WTC11 (cell line): ENCODE data around the gene TNC. TPM values are rescaled to one million over a fixed set of nuclear protein-coding genes. Genes with fewer than 3 reads are reported as not detected.

Source experiments
- ATAC-seq: fragments of 200-7000 bp; cut with Tn5 transposase; 2 replicates; pipeline ENCODE4 v1.10.0; 2021; ENCODE audit warnings: mild to moderate bottlenecking, moderate library complexity
- CTCF ChIA-PET: fragments of 300-600 bp; sonication (Branson Sonifier 250); formaldehyde crosslinking; loops from one replicate; lab custom pipeline; 2021; ENCODE audit warnings: antibody characterized with exemption; lab: Charles Lee
- POLR2A ChIA-PET: fragments of 350-600 bp; sonication (Branson Sonifier 250); formaldehyde crosslinking; loops from one replicate; lab custom pipeline; 2021; ENCODE audit warnings: antibody characterized with exemption; lab: Charles Lee
- DNase-seq: peaks from one replicate; pipeline ENCODE4 v3.0.0; 2021; ENCODE audit warnings: low spot score
- H3K27ac Mint-ChIP-seq: 2 replicates; pipeline ENCODE4 v1.8.0; 2021; ENCODE audit warnings: mixed read lengths
- H3K27me3 Mint-ChIP-seq: 2 replicates; pipeline ENCODE4 v1.8.0; 2021; ENCODE audit warnings: low read depth, mild to moderate bottlenecking, moderate library complexity, mixed read lengths
- H3K36me3 Mint-ChIP-seq: 2 replicates; pipeline ENCODE4 v1.8.0; 2021; ENCODE audit warnings: mixed read lengths
- H3K4me1 Mint-ChIP-seq: 2 replicates; pipeline ENCODE4 v1.8.0; 2022; ENCODE audit warnings: mixed read lengths
- H3K4me3 Mint-ChIP-seq: 2 replicates; pipeline ENCODE4 v1.8.0; 2021; ENCODE audit warnings: mild to moderate bottlenecking, moderate library complexity, mixed read lengths
- H3K9me3 Mint-ChIP-seq: 2 replicates; pipeline ENCODE4 v1.8.0; 2021; ENCODE audit warnings: mixed read lengths
- ARID4B ChIP-seq: sonication (generic); formaldehyde crosslinking; IDR thresholded peaks from 2 replicates; pipeline ENCODE4 v1.8.0; 2023; ENCODE audit warnings: missing genetic modification reagents, mild to moderate bottlenecking, borderline replicate concordance
- ATF1 ChIP-seq: sonication (generic); formaldehyde crosslinking; IDR thresholded peaks from 2 replicates; pipeline ENCODE4 v1.8.1; 2023; ENCODE audit warnings: mild to moderate bottlenecking, moderate library complexity, missing genetic modification reagents
- ATF2 ChIP-seq: sonication (generic); formaldehyde crosslinking; IDR thresholded peaks from 2 replicates; pipeline ENCODE4 v1.8.1; 2022; ENCODE audit warnings: low read depth, missing genetic modification reagents, borderline replicate concordance
- CREB1 ChIP-seq: sonication (generic); formaldehyde crosslinking; IDR thresholded peaks from 2 replicates; pipeline ENCODE4 v1.8.0; 2023; ENCODE audit warnings: mild to moderate bottlenecking, missing genetic modification reagents
- FOXJ3 ChIP-seq: sonication (generic); formaldehyde crosslinking; IDR thresholded peaks from 2 replicates; pipeline ENCODE4 v1.9.0; 2021; ENCODE audit warnings: missing genetic modification reagents, mild to moderate bottlenecking, borderline replicate concordance
- FOXP1 ChIP-seq: sonication (generic); formaldehyde crosslinking; IDR thresholded peaks from 2 replicates; pipeline ENCODE4 v1.8.0; 2022; ENCODE audit warnings: missing genetic modification reagents, mild to moderate bottlenecking, moderate library complexity, borderline replicate concordance
- GABPB1 ChIP-seq: sonication (generic); formaldehyde crosslinking; IDR thresholded peaks from 2 replicates; pipeline ENCODE4 v1.8.1; 2023; ENCODE audit warnings: mild to moderate bottlenecking, missing genetic modification reagents
- GTF2I ChIP-seq: fragments of 250-450 bp; sonication (Bioruptor Pico); conservative IDR thresholded peaks from 2 replicates; pipeline ENCODE4 v1.4.0; 2021; ENCODE audit warnings: mild to moderate bottlenecking
- HMGXB4 ChIP-seq: sonication (generic); formaldehyde crosslinking; IDR thresholded peaks from 2 replicates; pipeline ENCODE4 v1.8.1; 2023; ENCODE audit warnings: mild to moderate bottlenecking, moderate library complexity, missing genetic modification reagents
- JUN ChIP-seq: sonication (generic); formaldehyde crosslinking; IDR thresholded peaks from 2 replicates; pipeline ENCODE4 v1.8.0; 2023; ENCODE audit warnings: mild to moderate bottlenecking, missing genetic modification reagents
- NFE2L1 ChIP-seq: sonication (generic); formaldehyde crosslinking; IDR thresholded peaks from 2 replicates; pipeline ENCODE4 v1.8.1; 2023; ENCODE audit warnings: missing genetic modification reagents
- TEAD4 ChIP-seq: sonication (generic); formaldehyde crosslinking; IDR thresholded peaks from 2 replicates; pipeline ENCODE4 v1.8.0; 2022; ENCODE audit warnings: mild to moderate bottlenecking, missing genetic modification reagents
- ZBTB21 ChIP-seq: sonication (generic); formaldehyde crosslinking; IDR thresholded peaks from 2 replicates; pipeline ENCODE4 v1.8.1; 2023; ENCODE audit warnings: mild to moderate bottlenecking, missing genetic modification reagents, borderline replicate concordance
- ZNF317 ChIP-seq: sonication (generic); formaldehyde crosslinking; IDR thresholded peaks from 2 replicates; pipeline ENCODE4 v1.8.1; 2023; ENCODE audit warnings: low read depth, mild to moderate bottlenecking, moderate library complexity, missing genetic modification reagents, borderline replicate concordance
- ZNF512 ChIP-seq: sonication (generic); formaldehyde crosslinking; IDR thresholded peaks from 2 replicates; pipeline ENCODE4 v1.8.1; 2022; ENCODE audit warnings: missing genetic modification reagents, borderline replicate concordance
- ZNF671 ChIP-seq: fragments of 250-450 bp; sonication (Bioruptor Pico); IDR thresholded peaks from 2 replicates; pipeline ENCODE4 v1.8.0; 2021; ENCODE audit warnings: mild to moderate bottlenecking
- ZSCAN18 ChIP-seq: fragments of 250-450 bp; sonication (Bioruptor Pico); IDR thresholded peaks from 2 replicates; pipeline ENCODE4 v2.1.2; 2022; ENCODE audit warnings: mild to moderate bottlenecking, moderate library complexity
- total RNA-seq: library from RNA; stranded (reverse); gene quantifications from 3 replicates; pipeline ENCODE4 v1.2.3, GENCODE V29; 2021
- TF ChIP-seq, protein P1 (sequence below): sonication (generic); formaldehyde crosslinking; IDR thresholded peaks from 2 replicates; pipeline ENCODE4 v1.8.1; 2023; ENCODE audit warnings: mild to moderate bottlenecking, missing genetic modification reagents
- TF ChIP-seq, protein P2 (sequence below): sonication (generic); formaldehyde crosslinking; IDR thresholded peaks from 2 replicates; pipeline ENCODE4 v1.8.1; 2023; ENCODE audit warnings: mild to moderate bottlenecking, missing genetic modification reagents, borderline replicate concordance
- TF ChIP-seq, protein P3 (sequence below): sonication (generic); formaldehyde crosslinking; IDR thresholded peaks from 2 replicates; pipeline ENCODE4 v1.8.1; 2022; ENCODE audit warnings: low read depth, mild to moderate bottlenecking, moderate library complexity, missing genetic modification reagents, borderline replicate concordance

TNC gene
- total RNA-seq, 1 experiment from 2014 or later = 4.5 TPM

DNA sequence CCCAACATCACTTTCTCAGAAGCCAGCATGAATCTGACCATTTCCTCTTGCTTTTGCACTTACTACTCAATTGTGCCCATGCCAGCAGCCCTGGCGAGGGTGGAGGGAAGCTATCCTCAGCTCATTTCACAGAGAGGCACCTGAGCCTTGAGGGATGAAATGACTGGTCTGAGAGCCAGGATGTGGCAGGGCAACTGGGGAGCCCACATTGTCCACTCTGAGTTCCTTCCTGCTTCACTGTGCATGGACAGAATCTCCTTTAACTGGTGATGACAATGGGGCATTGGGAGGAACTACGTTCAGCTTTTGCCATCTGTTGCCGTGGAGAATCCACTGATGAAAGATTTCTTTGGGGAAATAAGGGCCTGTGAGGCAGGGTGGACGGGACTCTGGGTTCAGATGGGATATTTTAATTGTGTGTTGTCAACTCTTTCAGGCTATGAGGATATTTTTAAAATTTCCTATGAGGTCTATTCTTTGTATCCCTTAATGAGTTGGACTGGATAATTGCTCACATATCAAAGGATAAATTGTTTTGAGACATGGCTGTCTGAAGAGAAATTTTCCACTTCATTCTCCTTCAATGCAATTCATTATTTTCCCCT, 78.3 kb downstream of the TNC start:
- ATAC-seq = no peak
- Mint-ChIP-seq H3K27me3 (peaks cover 12% of the 10 kb centered on the region), H3K36me3 (no peaks in the 10 kb centered on the region)
- no peak for DNase-seq
- CTCF ChIA-PET = no interaction called here
- TF ChIP-seq JUN (no peak), GTF2I (CRISPR knock-in tag) (no peak), ZBTB21 (no peak), CREB1 (CRISPR knock-in tag) (no peak), ZNF512 (CRISPR knock-in tag) (no peak), FOXJ3 (CRISPR knock-in tag) (no peak), GABPB1 (CRISPR knock-in tag) (no peak), TEAD4 (CRISPR knock-in tag) (no peak), ATF2 (CRISPR knock-in tag) (no peak), ZNF317 (no peak), ZNF671 (no peak), HMGXB4 (CRISPR knock-in tag) (no peak), FOXP1 (CRISPR knock-in tag) (no peak), ZSCAN18 (CRISPR knock-in tag) (no peak), ATF1 (CRISPR knock-in tag) (no peak), ARID4B (CRISPR knock-in tag) (no peak), NFE2L1 (CRISPR knock-in tag) (no peak)
- TF ChIP-seq, protein P1, sequence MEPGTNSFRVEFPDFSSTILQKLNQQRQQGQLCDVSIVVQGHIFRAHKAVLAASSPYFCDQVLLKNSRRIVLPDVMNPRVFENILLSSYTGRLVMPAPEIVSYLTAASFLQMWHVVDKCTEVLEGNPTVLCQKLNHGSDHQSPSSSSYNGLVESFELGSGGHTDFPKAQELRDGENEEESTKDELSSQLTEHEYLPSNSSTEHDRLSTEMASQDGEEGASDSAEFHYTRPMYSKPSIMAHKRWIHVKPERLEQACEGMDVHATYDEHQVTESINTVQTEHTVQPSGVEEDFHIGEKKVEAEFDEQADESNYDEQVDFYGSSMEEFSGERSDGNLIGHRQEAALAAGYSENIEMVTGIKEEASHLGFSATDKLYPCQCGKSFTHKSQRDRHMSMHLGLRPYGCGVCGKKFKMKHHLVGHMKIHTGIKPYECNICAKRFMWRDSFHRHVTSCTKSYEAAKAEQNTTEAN = no peak
- TF ChIP-seq, protein P2, sequence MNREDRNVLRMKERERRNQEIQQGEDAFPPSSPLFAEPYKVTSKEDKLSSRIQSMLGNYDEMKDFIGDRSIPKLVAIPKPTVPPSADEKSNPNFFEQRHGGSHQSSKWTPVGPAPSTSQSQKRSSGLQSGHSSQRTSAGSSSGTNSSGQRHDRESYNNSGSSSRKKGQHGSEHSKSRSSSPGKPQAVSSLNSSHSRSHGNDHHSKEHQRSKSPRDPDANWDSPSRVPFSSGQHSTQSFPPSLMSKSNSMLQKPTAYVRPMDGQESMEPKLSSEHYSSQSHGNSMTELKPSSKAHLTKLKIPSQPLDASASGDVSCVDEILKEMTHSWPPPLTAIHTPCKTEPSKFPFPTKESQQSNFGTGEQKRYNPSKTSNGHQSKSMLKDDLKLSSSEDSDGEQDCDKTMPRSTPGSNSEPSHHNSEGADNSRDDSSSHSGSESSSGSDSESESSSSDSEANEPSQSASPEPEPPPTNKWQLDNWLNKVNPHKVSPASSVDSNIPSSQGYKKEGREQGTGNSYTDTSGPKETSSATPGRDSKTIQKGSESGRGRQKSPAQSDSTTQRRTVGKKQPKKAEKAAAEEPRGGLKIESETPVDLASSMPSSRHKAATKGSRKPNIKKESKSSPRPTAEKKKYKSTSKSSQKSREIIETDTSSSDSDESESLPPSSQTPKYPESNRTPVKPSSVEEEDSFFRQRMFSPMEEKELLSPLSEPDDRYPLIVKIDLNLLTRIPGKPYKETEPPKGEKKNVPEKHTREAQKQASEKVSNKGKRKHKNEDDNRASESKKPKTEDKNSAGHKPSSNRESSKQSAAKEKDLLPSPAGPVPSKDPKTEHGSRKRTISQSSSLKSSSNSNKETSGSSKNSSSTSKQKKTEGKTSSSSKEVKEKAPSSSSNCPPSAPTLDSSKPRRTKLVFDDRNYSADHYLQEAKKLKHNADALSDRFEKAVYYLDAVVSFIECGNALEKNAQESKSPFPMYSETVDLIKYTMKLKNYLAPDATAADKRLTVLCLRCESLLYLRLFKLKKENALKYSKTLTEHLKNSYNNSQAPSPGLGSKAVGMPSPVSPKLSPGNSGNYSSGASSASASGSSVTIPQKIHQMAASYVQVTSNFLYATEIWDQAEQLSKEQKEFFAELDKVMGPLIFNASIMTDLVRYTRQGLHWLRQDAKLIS = no peak
- TF ChIP-seq, protein P3, sequence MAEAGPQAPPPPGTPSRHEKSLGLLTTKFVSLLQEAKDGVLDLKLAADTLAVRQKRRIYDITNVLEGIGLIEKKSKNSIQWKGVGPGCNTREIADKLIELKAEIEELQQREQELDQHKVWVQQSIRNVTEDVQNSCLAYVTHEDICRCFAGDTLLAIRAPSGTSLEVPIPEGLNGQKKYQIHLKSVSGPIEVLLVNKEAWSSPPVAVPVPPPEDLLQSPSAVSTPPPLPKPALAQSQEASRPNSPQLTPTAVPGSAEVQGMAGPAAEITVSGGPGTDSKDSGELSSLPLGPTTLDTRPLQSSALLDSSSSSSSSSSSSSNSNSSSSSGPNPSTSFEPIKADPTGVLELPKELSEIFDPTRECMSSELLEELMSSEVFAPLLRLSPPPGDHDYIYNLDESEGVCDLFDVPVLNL (CRISPR knock-in tag) = no peak
- TF ChIP-seq, all 79 proteins: peak for 0
- Mint-ChIP-seq H3K27ac (no peak overlapping the region), H3K4me3 (no peak overlapping the region), H3K9me3 (no peaks in the 10 kb centered on the region), H3K4me1 (no peaks in the 10 kb centered on the region)
- POLR2A ChIA-PET = no interaction called here
